ENCODE measurements around the gene TYW1B.
"Not testable (repeated sequence)": the region's sequence is repeated elsewhere in the genome, so short reads cannot be mapped to it uniquely, and the experiment has no call there.

The TYW1B gene

DNA sequence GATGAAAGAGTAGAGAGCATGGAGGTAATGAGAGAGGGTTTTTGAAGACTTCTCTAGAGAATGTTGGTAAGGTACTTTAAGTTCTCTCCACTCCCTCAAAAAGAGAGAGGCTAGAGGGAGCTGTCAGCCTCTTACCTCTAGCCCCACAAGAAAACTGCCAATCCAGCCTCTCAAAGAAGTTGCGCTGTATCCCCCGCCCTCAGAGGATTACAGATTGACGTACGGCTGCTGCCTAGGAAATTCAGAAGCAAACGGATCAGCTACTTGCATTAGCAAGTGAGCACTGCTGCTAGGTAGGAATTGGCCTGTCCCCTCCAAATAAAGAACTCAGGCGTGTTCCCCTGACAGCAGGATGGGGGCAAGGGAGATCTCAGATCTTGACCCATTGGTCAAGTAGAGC, 34.2 kb downstream of the TYW1B start:
- DNase-seq (ENCODE audit: insufficient read length, low spot score) (no peak), FAIRE-seq (no peak)
- TF ChIP-seq CTCF (IDR thresholded peaks at IDR 0.05; ENCODE audit: insufficient read depth, missing control alignments): no peak

GRCh38 chr7:72790698-72791060, 37.3 kb downstream of the TYW1B start:
- FAIRE-seq; DNase-seq (ENCODE audit: insufficient read length, low spot score): not testable (repeated sequence)

DNA sequence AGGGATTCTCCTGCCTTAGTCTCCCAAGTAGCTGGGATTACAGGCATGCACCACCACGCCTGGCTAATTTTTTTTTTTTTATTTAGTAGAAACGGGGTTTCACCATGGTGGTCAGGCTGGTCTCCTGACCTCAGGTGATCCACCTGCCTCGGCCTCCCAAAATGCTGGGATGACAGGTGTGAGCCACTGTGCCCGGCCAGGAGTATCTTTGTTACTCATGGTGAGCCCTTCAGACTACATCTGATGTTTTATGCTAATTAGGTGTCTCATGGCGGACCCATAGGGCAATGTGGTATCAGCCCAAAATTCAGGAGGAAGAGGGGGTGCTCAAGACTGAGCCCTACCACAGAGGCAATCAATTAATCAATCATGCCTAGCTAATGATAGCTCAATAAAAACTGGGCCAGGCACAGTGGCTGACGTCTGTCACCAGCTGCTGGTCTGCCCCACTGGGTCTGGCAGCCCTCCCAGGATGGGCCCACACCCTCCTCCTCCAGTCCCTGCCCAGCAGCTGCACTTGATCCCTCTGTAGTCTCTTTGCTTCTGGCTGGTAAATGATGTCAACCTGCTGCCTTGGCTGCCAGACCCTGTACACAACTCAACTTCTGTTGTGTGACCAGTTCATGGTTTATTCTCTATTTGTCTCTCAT, 37.8 kb downstream of the TYW1B start:
- peak; percentile 70 for FAIRE-seq
- DNase-seq (ENCODE audit: insufficient read length, low spot score): not testable (repeated sequence)

DNA sequence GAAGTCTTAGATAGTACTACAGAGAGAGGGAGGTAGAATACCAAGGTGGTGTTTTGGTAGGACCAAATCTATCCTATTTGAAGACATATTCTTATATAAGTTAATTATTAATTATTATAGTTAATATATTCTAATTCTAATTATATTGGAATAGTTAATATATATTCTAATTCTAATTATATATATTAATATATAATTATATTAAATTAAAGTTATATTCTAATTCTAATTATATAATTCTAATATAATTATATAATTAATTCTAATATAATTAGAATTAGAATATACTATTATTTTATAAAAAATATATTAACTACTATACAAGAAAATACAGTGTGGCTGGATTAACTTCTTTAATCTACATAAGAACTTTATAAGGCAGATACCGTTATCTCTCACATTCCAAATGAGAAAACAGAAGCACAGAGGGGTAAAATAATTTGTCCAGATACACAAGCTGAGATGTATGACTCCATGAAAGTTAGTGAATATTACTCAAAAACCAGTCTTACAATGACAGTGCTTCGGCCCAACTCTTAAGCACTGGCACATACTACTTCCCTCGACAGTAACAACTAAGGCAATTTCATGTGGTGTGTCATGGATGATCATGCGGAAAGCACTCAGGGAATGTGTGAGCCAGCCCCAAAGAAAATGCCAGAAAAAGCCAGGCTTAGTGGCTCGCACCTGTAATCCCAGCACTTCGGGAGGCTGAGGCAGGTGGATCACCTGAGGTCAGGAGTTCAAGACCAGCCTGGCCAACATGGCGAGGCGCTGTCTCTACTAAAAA, 42.6 kb downstream of the TYW1B start:
- no peak for TF ChIP-seq CTCF (IDR thresholded peaks at IDR 0.05; ENCODE audit: insufficient read depth, missing control alignments)
- DNase-seq (ENCODE audit: insufficient read length, low spot score) (no peak), FAIRE-seq (no peak)

- not testable (repeated sequence) for DNase-seq (ENCODE audit: insufficient read length, low spot score)
- FAIRE-seq: peak; percentile 75
Measured at GRCh38 chr7:72783601-72784370, 44.2 kb downstream of the TYW1B start.

GRCh38 chr7:72781631-72782030, 46.4 kb downstream of the TYW1B start:
- DNase-seq (ENCODE audit: insufficient read length, low spot score) (no peak), FAIRE-seq (no peak)
- no peak for TF ChIP-seq CTCF (IDR thresholded peaks at IDR 0.05; ENCODE audit: insufficient read depth, missing control alignments)

GRCh38 chr7:72781161-72781560, 46.8 kb downstream of the TYW1B start:
- no peak for TF ChIP-seq CTCF (IDR thresholded peaks at IDR 0.05; ENCODE audit: insufficient read depth, missing control alignments)

GRCh38 chr7:72780289-72780894, 47.6 kb downstream of the TYW1B start:
- not testable (repeated sequence) for DNase-seq (ENCODE audit: insufficient read length, low spot score); FAIRE-seq

More at GRCh38 chr7:72781161-72781560, 46.8 kb downstream of the TYW1B start:
- DNase-seq (ENCODE audit: insufficient read length, low spot score): no peak
- no peak for FAIRE-seq

- not testable (repeated sequence) for DNase-seq (ENCODE audit: insufficient read length, low spot score)
- peak; percentile 25 for FAIRE-seq
Measured at GRCh38 chr7:72777167-72777566, 50.8 kb downstream of the TYW1B start.

GRCh38 chr7:72772627-72773026, 55.4 kb downstream of the TYW1B start:
- FAIRE-seq; DNase-seq (ENCODE audit: insufficient read length, low spot score): not testable (repeated sequence)

GRCh38 chr7:72766994-72767393, 61.0 kb downstream of the TYW1B start:
- not testable (repeated sequence) for DNase-seq (ENCODE audit: insufficient read length, low spot score); FAIRE-seq

Measured in D721Med (cell line).